ENCODE measurements around the gene CCDC201. TPM values are rescaled to one million over a fixed set of nuclear protein-coding genes. Genes with fewer than 3 reads are reported as not detected.

Gene CCDC201
- not detected for polyA plus RNA-seq (ENCODE audit: insufficient read length in 4 of 4)

GRCh38 chr7:45873035-45873354 lies at the start of gene CCDC201:
Gene CCDC201, minus strand, starts transcription at chr7:45873082. Its CDS starts 75 bp downstream, at chr7:45873007.
- DNase-seq (ENCODE audit: low read depth in 4 of 4, low spot score in 3 of 4), result no peak

GRCh38 chr7:45921699-45922519 lies 49.0 kb upstream of the CCDC201 start:
- peak in 3 of 4 donors; percentile 75 to 79 (median 75) for DNase-seq (ENCODE audit: low read depth in 4 of 4, low spot score in 3 of 4)

GRCh38 chr7:45921381-45921698 lies 48.5 kb upstream of the CCDC201 start:
- DNase-seq (ENCODE audit: low read depth in 4 of 4, low spot score in 3 of 4), result no peak

GRCh38 chr7:45920502-45921380 lies 47.9 kb upstream of the CCDC201 start, which contains the start of gene IGFBP3:
Gene IGFBP3, minus strand, starts transcription at chr7:45921272. Its CDS starts 132 bp downstream, at chr7:45921140.
- peak in 2 of 4 donors; percentile 57 to 67 for DNase-seq (ENCODE audit: low read depth in 4 of 4, low spot score in 3 of 4)

- DNase-seq (ENCODE audit: low read depth in 4 of 4, low spot score in 3 of 4), result no peak
These were observed 47.1 kb upstream of the CCDC201 start for GRCh38 chr7:45919993-45920459.

GRCh38 chr7:45919231-45919784 lies 46.4 kb upstream of the CCDC201 start:
- DNase-seq (ENCODE audit: low read depth in 4 of 4, low spot score in 3 of 4), result no peak

- no peak for DNase-seq (ENCODE audit: low read depth in 4 of 4, low spot score in 3 of 4)
These were observed 45.7 kb upstream of the CCDC201 start for GRCh38 chr7:45918556-45918955.

GRCh38 chr7:45917658-45918057 lies 44.8 kb upstream of the CCDC201 start:
- DNase-seq (ENCODE audit: low read depth in 4 of 4, low spot score in 3 of 4), result peak in 2 of 4 donors; percentile 49 to 74

GRCh38 chr7:45917064-45917463 lies 44.2 kb upstream of the CCDC201 start:
- no peak for DNase-seq (ENCODE audit: low read depth in 4 of 4, low spot score in 3 of 4)

- DNase-seq (ENCODE audit: low read depth in 4 of 4, low spot score in 3 of 4), result no peak
These were observed 42.7 kb upstream of the CCDC201 start for GRCh38 chr7:45915606-45916005.

GRCh38 chr7:45914911-45915310 lies 42.0 kb upstream of the CCDC201 start:
- DNase-seq (ENCODE audit: low read depth in 4 of 4, low spot score in 3 of 4), result no peak

- no peak for DNase-seq (ENCODE audit: low read depth in 4 of 4, low spot score in 3 of 4)
These were observed 40.1 kb upstream of the CCDC201 start for GRCh38 chr7:45912972-45913371.

GRCh38 chr7:45911311-45911710 lies 38.4 kb upstream of the CCDC201 start:
- DNase-seq (ENCODE audit: low read depth in 4 of 4, low spot score in 3 of 4), result no peak

GRCh38 chr7:45910855-45911254 lies 38.0 kb upstream of the CCDC201 start:
- no peak for DNase-seq (ENCODE audit: low read depth in 4 of 4, low spot score in 3 of 4)

GRCh38 chr7:45909561-45909960 lies 36.7 kb upstream of the CCDC201 start:
- DNase-seq (ENCODE audit: low read depth in 4 of 4, low spot score in 3 of 4), result no peak

GRCh38 chr7:45902820-45903219 lies 29.9 kb upstream of the CCDC201 start:
- DNase-seq (ENCODE audit: low read depth in 4 of 4, low spot score in 3 of 4), result no peak

GRCh38 chr7:45901566-45901965 lies 28.7 kb upstream of the CCDC201 start:
- no peak for DNase-seq (ENCODE audit: low read depth in 4 of 4, low spot score in 3 of 4)

GRCh38 chr7:45898222-45898621 lies 25.3 kb upstream of the CCDC201 start:
- DNase-seq (ENCODE audit: low read depth in 4 of 4, low spot score in 3 of 4), result no peak

GRCh38 chr7:45897042-45897690 lies 24.3 kb upstream of the CCDC201 start:
- no peak for DNase-seq (ENCODE audit: low read depth in 4 of 4, low spot score in 3 of 4)

- no peak for DNase-seq (ENCODE audit: low read depth in 4 of 4, low spot score in 3 of 4)
These were observed 21.8 kb upstream of the CCDC201 start for GRCh38 chr7:45894665-45895062.
